ENCODE data around the gene ATXN7. TPM values are rescaled to one million over a fixed set of nuclear protein-coding genes. Genes with fewer than 3 reads are reported as not detected.

The ATXN7 gene
- total RNA-seq, 1 experiment from 2014 or later = 11.3 TPM

- Histone ChIP-seq H3K4me1 (ENCODE audit: insufficient read depth, low read length, poor library complexity, severe bottlenecking) (peaks cover 5% of the 10 kb centered on the region), H3K36me3 (ENCODE audit: insufficient read depth, low read length, poor library complexity, severe bottlenecking) (no peaks in the 10 kb centered on the region), H3K9me3 (ENCODE audit: low read depth, low read length, poor library complexity, severe bottlenecking) (no peaks in the 10 kb centered on the region), H3K27ac (ENCODE audit: low read depth, low read length, poor library complexity, severe bottlenecking) (no peak overlapping the region), H3K4me3 (ENCODE audit: low read depth, low read length, poor library complexity, severe bottlenecking) (no peak overlapping the region), H3K27me3 (replicated peaks; ENCODE audit: insufficient read depth, low read depth, low read length, poor library complexity) (no peaks in the 10 kb centered on the region)
- POLR2A ChIA-PET (ENCODE audit: low non-redundant PET) = interaction anchor here (0.6 kb wide), 1 partner anchor 35 kb away, joined by 3 read pairs; no protein-coding TSS in a partner anchor
- no peak for TF ChIP-seq EZH2 (IDR thresholded peaks at IDR 0.05; ENCODE audit: borderline replicate concordance, low read depth, low read length, poor library complexity, severe bottlenecking)
- CTCF ChIA-PET = no interaction called here
- intact Hi-C loops (cut with micrococcal nuclease; ENCODE audit: unreplicated experiment) = no loop called here
- no peak for DNase-seq (ENCODE audit: low spot score)
- no TSS peak for BruUV-seq (replicated peaks)
Measured at GRCh38 chr3:63932509-63933212, 69.0 kb downstream of the ATXN7 start.

GRCh38 chr3:63933459-63933858 is 69.8 kb downstream of the ATXN7 start:
- H3K9me3 ChIP-seq (ENCODE audit: low read depth, low read length, poor library complexity, severe bottlenecking) = no peaks in the 10 kb centered on the region
- no peak overlapping the region for H3K27ac ChIP-seq (ENCODE audit: low read depth, low read length, poor library complexity, severe bottlenecking)
- no peaks in the 10 kb centered on the region for H3K27me3 ChIP-seq (replicated peaks; ENCODE audit: insufficient read depth, low read depth, low read length, poor library complexity)
- no peak overlapping the region for H3K4me3 ChIP-seq (ENCODE audit: low read depth, low read length, poor library complexity, severe bottlenecking)
- ChIA-PET POLR2A (ENCODE audit: low non-redundant PET) (interaction anchor here (0.6 kb wide), 1 partner anchor 36 kb away, joined by 3 read pairs; no protein-coding TSS in a partner anchor), CTCF (no interaction called here)
- TF ChIP-seq EZH2 (IDR thresholded peaks at IDR 0.05; ENCODE audit: borderline replicate concordance, low read depth, low read length, poor library complexity, severe bottlenecking) = no peak
- intact Hi-C loops (cut with micrococcal nuclease; ENCODE audit: unreplicated experiment) = no loop called here
- DNase-seq (ENCODE audit: low spot score) = no peak
- no TSS peak for BruUV-seq (replicated peaks)
- H3K36me3 ChIP-seq (ENCODE audit: insufficient read depth, low read length, poor library complexity, severe bottlenecking) = no peaks in the 10 kb centered on the region
- H3K4me1 ChIP-seq (ENCODE audit: insufficient read depth, low read length, poor library complexity, severe bottlenecking) = peaks cover 5% of the 10 kb centered on the region

- no TSS peak for BruUV-seq (replicated peaks)
- Histone ChIP-seq H3K27ac (ENCODE audit: low read depth, low read length, poor library complexity, severe bottlenecking) (no peak overlapping the region), H3K36me3 (ENCODE audit: insufficient read depth, low read length, poor library complexity, severe bottlenecking) (no peaks in the 10 kb centered on the region), H3K4me3 (ENCODE audit: low read depth, low read length, poor library complexity, severe bottlenecking) (no peak overlapping the region), H3K4me1 (ENCODE audit: insufficient read depth, low read length, poor library complexity, severe bottlenecking) (peaks cover 5% of the 10 kb centered on the region), H3K27me3 (replicated peaks; ENCODE audit: insufficient read depth, low read depth, low read length, poor library complexity) (no peaks in the 10 kb centered on the region), H3K9me3 (ENCODE audit: low read depth, low read length, poor library complexity, severe bottlenecking) (no peaks in the 10 kb centered on the region)
- DNase-seq (ENCODE audit: low spot score) = no peak
- intact Hi-C loops (cut with micrococcal nuclease; ENCODE audit: unreplicated experiment) = no loop called here
- TF ChIP-seq EZH2 (IDR thresholded peaks at IDR 0.05; ENCODE audit: borderline replicate concordance, low read depth, low read length, poor library complexity, severe bottlenecking) (no peak), CTCF (conservative IDR thresholded peaks at IDR 0.05; ENCODE audit: low read depth, low read length) (no peak)
- ChIA-PET CTCF (no interaction called here), POLR2A (ENCODE audit: low non-redundant PET) (no interaction called here)
Measured at GRCh38 chr3:63934041-63934866, 70.6 kb downstream of the ATXN7 start.

- DNase-seq (ENCODE audit: low spot score) = no peak
- Histone ChIP-seq H3K27ac (ENCODE audit: low read depth, low read length, poor library complexity, severe bottlenecking) (no peak overlapping the region), H3K36me3 (ENCODE audit: insufficient read depth, low read length, poor library complexity, severe bottlenecking) (no peaks in the 10 kb centered on the region), H3K4me1 (ENCODE audit: insufficient read depth, low read length, poor library complexity, severe bottlenecking) (peaks cover 5% of the 10 kb centered on the region), H3K27me3 (replicated peaks; ENCODE audit: insufficient read depth, low read depth, low read length, poor library complexity) (no peaks in the 10 kb centered on the region), H3K4me3 (ENCODE audit: low read depth, low read length, poor library complexity, severe bottlenecking) (no peak overlapping the region), H3K9me3 (ENCODE audit: low read depth, low read length, poor library complexity, severe bottlenecking) (no peaks in the 10 kb centered on the region)
- no TSS peak for BruUV-seq (replicated peaks)
- intact Hi-C loops (cut with micrococcal nuclease; ENCODE audit: unreplicated experiment) = no loop called here
- TF ChIP-seq EZH2 (IDR thresholded peaks at IDR 0.05; ENCODE audit: borderline replicate concordance, low read depth, low read length, poor library complexity, severe bottlenecking) (no peak), CTCF (conservative IDR thresholded peaks at IDR 0.05; ENCODE audit: low read depth, low read length) (no peak)
- ChIA-PET CTCF (no interaction called here), POLR2A (ENCODE audit: low non-redundant PET) (no interaction called here)
Measured at GRCh38 chr3:63936925-63937324, 73.3 kb downstream of the ATXN7 start.
